HepG2 (cell line): Measurements from ENCODE around the gene NBR1. TPM values are rescaled to one million over a fixed set of nuclear protein-coding genes. Genes with fewer than 3 reads are reported as not detected.

Source experiments
- ATAC-seq: fragments of 200-7000 bp; cut with Tn5 transposase; 3 replicates; pipeline ENCODE4 v1.9.1; 2020; ENCODE audit warnings: mild to moderate bottlenecking, moderate library complexity
- BruUV-seq: library from RNA; stranded (reverse); fragments of 400-500 nt; replicated peaks from 2 replicates; lab custom pipeline; 2021; lab: Mats Ljungman, UMichigan
- CTCF ChIA-PET: fragments of 300-600 bp; formaldehyde crosslinking; extraction: SDS; loops from one replicate; lab custom pipeline; 2021; ENCODE audit warnings: low total read pairs, inconsistent platforms, low intra/inter-chr PET ratio; lab: Yijun Ruan, JAX
- POLR2A ChIA-PET: fragments of 350-600 bp; sonication (Branson Sonifier 250); formaldehyde crosslinking; loops from one replicate; lab custom pipeline; 2020; ENCODE audit warnings: antibody characterized with exemption, inconsistent platforms; lab: Yijun Ruan, JAX
- DNase-seq: peaks from one replicate; pipeline ENCODE4 v3.0.0-alpha.2; 2015; ENCODE audit warnings: low spot score
- FAIRE-seq: peaks from 3 replicates; lab custom pipeline; 2011; peaks lifted over from hg19 to GRCh38; lab: Jason Lieb, UNC
- H2AFZ ChIP-seq: one replicate; pipeline ENCODE4 v1.6.1; 2011; ENCODE audit warnings: low read length, inconsistent platforms
- H3K27ac ChIP-seq: fragments of 300-600 bp; 3 replicates; pipeline ENCODE4 v1.8.0; 2011; ENCODE audit warnings: mixed run types, mild to moderate bottlenecking, mixed read lengths, low read length, inconsistent platforms; ENCODE audit not compliant: insufficient read depth; ENCODE audit errors: extremely low read length
- H3K27me3 ChIP-seq, 2 experiments: fragments of 200-600 bp in 1 of 2; 2 replicates in 1 of 2; 3 replicates in 1 of 2; pipeline versions ENCODE4 v1.6.0 to v1.8.0; 2011; ENCODE audit warnings: low read length in 2 of 2, mild to moderate bottlenecking in 2 of 2, moderate library complexity in 2 of 2, inconsistent platforms in 1 of 2; ENCODE audit not compliant: insufficient read depth in 2 of 2, control insufficient read depth in 1 of 2
- H3K36me3 ChIP-seq, 2 experiments: fragments of 200-600 bp in 1 of 2; replicated peaks in 1 of 2; 2 replicates in 1 of 2; 3 replicates in 1 of 2; pipeline versions ENCODE4 v1.5.1 to v1.8.0; 2011; ENCODE audit warnings: low read length in 2 of 2, inconsistent platforms in 1 of 2; ENCODE audit not compliant: insufficient read depth in 2 of 2, control insufficient read depth in 1 of 2
- H3K4me1 ChIP-seq: 2 replicates; pipeline ENCODE4 v1.5.1; 2012; ENCODE audit warnings: low read length, inconsistent platforms; ENCODE audit not compliant: insufficient read depth
- H3K4me2 ChIP-seq: 2 replicates; pipeline ENCODE4 v1.6.0; 2011; ENCODE audit warnings: low read depth, low read length, inconsistent platforms
- H3K4me3 ChIP-seq, 3 experiments: fragments of 200-600 bp in 1 of 3; sonication (generic), shearing (Covaris generic) in 1 of 3; replicated peaks in 1 of 3; 2 replicates each; pipeline ENCODE4 v1.5.1; 2011 to 2016; ENCODE audit warnings: low read length in 3 of 3, inconsistent platforms in 2 of 3, low read depth in 2 of 3, mild to moderate bottlenecking in 2 of 3, control low read depth in 1 of 3, mixed read lengths in 1 of 3; ENCODE audit not compliant: insufficient read depth in 1 of 3
- H3K79me2 ChIP-seq: one replicate; pipeline ENCODE4 v1.6.1; 2011; ENCODE audit warnings: low read length, inconsistent platforms; ENCODE audit not compliant: insufficient read depth
- H3K9ac ChIP-seq: 2 replicates; pipeline ENCODE4 v1.6.0; 2011; ENCODE audit warnings: mild to moderate bottlenecking, low read depth, low read length, inconsistent platforms; ENCODE audit not compliant: insufficient read depth
- H3K9me3 ChIP-seq: 2 replicates; pipeline ENCODE4 v1.5.1; 2012; ENCODE audit warnings: mild to moderate bottlenecking, low read length
- H4K20me1 ChIP-seq: 2 replicates; pipeline ENCODE4 v1.6.0; 2011; ENCODE audit warnings: inconsistent platforms, mild to moderate bottlenecking, low read length, moderate library complexity; ENCODE audit not compliant: insufficient read depth
- BCLAF1 ChIP-seq: fragments of 450-650 bp; IDR thresholded peaks from 2 replicates; pipeline ENCODE4 v1.6.1; 2017; ENCODE audit warnings: mild to moderate bottlenecking
- GRHL1 ChIP-seq: sonication (generic); formaldehyde crosslinking; conservative IDR thresholded peaks from 2 replicates; pipeline ENCODE4 v1.8.0; 2022; ENCODE audit warnings: missing genetic modification reagents
- HMG20B ChIP-seq: conservative IDR thresholded peaks from 2 replicates; pipeline ENCODE4 v1.6.1; 2016; ENCODE audit warnings: missing genetic modification reagents, missing compliant biosample characterization
- HNF4G ChIP-seq, 2 experiments: sonication (generic) in 1 of 2; formaldehyde crosslinking in 1 of 2; IDR thresholded peaks; 2 replicates each; pipeline versions ENCODE4 v1.4.0 to v1.6.1; 2011 to 2020; ENCODE audit warnings: borderline replicate concordance in 2 of 2, low read depth in 2 of 2, mild to moderate bottlenecking in 2 of 2, low read length in 1 of 2, missing genetic modification reagents in 1 of 2, moderate library complexity in 1 of 2
- JARID2 ChIP-seq: sonication (generic); formaldehyde crosslinking; IDR thresholded peaks from 2 replicates; pipeline ENCODE4 v1.8.1; 2023; ENCODE audit warnings: missing genetic modification reagents, inconsistent platforms; ENCODE audit not compliant: insufficient replicate concordance
- TOPORS ChIP-seq: sonication (generic); formaldehyde crosslinking; IDR thresholded peaks from 2 replicates; pipeline ENCODE4 v1.8.0; 2023; ENCODE audit warnings: mild to moderate bottlenecking, missing genetic modification reagents
- ZHX2 ChIP-seq, 2 experiments: sonication (generic) in 1 of 2; formaldehyde crosslinking in 1 of 2; IDR thresholded peaks; 2 replicates each; pipeline versions ENCODE4 v1.6.1 to v1.9.0; 2014 to 2022; ENCODE audit warnings: antibody characterized with exemption in 1 of 2, borderline replicate concordance in 1 of 2, inconsistent platforms in 1 of 2, low read depth in 1 of 2, missing genetic modification reagents in 1 of 2
- ZNF564 ChIP-seq: sonication (generic); formaldehyde crosslinking; IDR thresholded peaks from 2 replicates; pipeline ENCODE4 v1.8.1; 2023; ENCODE audit warnings: mild to moderate bottlenecking, missing genetic modification reagents
- ZNF639 ChIP-seq: conservative IDR thresholded peaks from 2 replicates; pipeline ENCODE4 v1.6.1; 2018; ENCODE audit warnings: missing genetic modification reagents
- ZSCAN9 ChIP-seq: IDR thresholded peaks from 2 replicates; pipeline ENCODE4 v1.6.1; 2016; ENCODE audit warnings: borderline replicate concordance
- WGBS: methylation state at CpG from one replicate; pipeline ENCODE4 v1.1.6; 2017; ENCODE audit warnings: low lambda C conversion rate; 5-methylcytosine and 5-hydroxymethylcytosine counted together
- in situ Hi-C: cut with HindIII; loops from 2 replicates; pipeline ENCODE4 v1.10.0; 2017; ENCODE audit warnings: low pct_unique_long_range_greater_than_20kb; ENCODE audit not compliant: extremely low pct_ligation_motif_present
- intact Hi-C: fragments of 100-400 bp; cut with micrococcal nuclease; formaldehyde crosslinking; loops from one replicate; pipeline ENCODE4 v1.10.0; 2022; ENCODE audit not compliant: unreplicated experiment
- polyA plus RNA-seq, 8 experiments: library from polyadenylated mRNA; depleted of rRNA in 3 of 8; stranded (reverse) in 7 of 8; unstranded in 1 of 8; fragments of >200 nt; fragmentation: Illumina TruSeq in 4 of 8; extraction: Trizol in 4 of 8; gene quantifications; 2 replicates each; pipeline versions ENCODE4 v1.2.1 to v1.2.3, GENCODE V29; 2011 to 2016; ENCODE audit warnings: low read depth in 4 of 8, missing spikeins in 1 of 8, mixed read lengths in 1 of 8; ENCODE audit not compliant: insufficient read depth in 1 of 8
- total RNA-seq, 5 experiments: library from RNA; depleted of rRNA; stranded (reverse); fragments of >200 nt; fragmentation: Illumina TruSeq; extraction: Trizol; gene quantifications; 2 replicates each; pipeline ENCODE4 v1.2.3, GENCODE V29; 2016; ENCODE audit warnings: low read depth in 1 of 5

The NBR1 gene
- total and polyA plus RNA-seq, 2 of the 13 experiments (the other 11 are each of a cell fraction or from before 2014, with no cell fraction given) = 51.7 to 121 TPM

GRCh38 chr17:43183921-43184320 lies 12.9 kb downstream of the NBR1 start:
- POLR2A ChIA-PET = interaction anchor here (0.9 to 1.6 kb wide), 2 partner anchors 8 to 12 kb away, joined by 3 to 4 read pairs; partner anchors contain the start of gene NBR1
- no peak overlapping the region for H3K4me3 ChIP-seq
- peaks cover 15 to 54% of the 10 kb centered on the region in 2 experiments for H3K36me3 ChIP-seq
- no peaks in the 10 kb centered on the region for H3K9me3 ChIP-seq
- H3K4me2 ChIP-seq = no peak overlapping the region
- no peak overlapping the region for H3K9ac ChIP-seq
- ATAC-seq = no peak
- intact Hi-C loops (no loop called here), in situ Hi-C loops (no loop called here)
- CTCF ChIA-PET = no interaction called here
- BruUV-seq = no TSS peak
- H3K79me2 ChIP-seq = peaks cover 1% of the 10 kb centered on the region
- no peak for FAIRE-seq
- H4K20me1 ChIP-seq = no peaks in the 10 kb centered on the region; the same call in 1 of the 2 replicates
- 96% methylated on average over 3 of the region's 3 CpGs for WGBS
- H3K27ac ChIP-seq = no peak overlapping the region
- no peak for DNase-seq
- H2AFZ ChIP-seq = no peak overlapping the region
- no peaks in the 10 kb centered on the region for H3K27me3 ChIP-seq
- H3K4me1 ChIP-seq = 0 out of 2 replicates have a peak, but pooled peaks cover 3% of the 10 kb centered on the region
- TF ChIP-seq ZSCAN9 (CRISPR knock-in tag) = no peak
- TF ChIP-seq GRHL1 (CRISPR knock-in tag) = no peak
- TF ChIP-seq HNF4G (IDR thresholded peaks at IDR 0.05; ENCODE audit: borderline replicate concordance, low read depth, low read length) = no peak
- TF ChIP-seq HNF4G (CRISPR knock-in tag; IDR thresholded peaks at IDR 0.05; ENCODE audit: borderline replicate concordance, low read depth) = no peak
- no peak for TF ChIP-seq ZNF564 (CRISPR knock-in tag)
- TF ChIP-seq BCLAF1 = no peak
- no peak for TF ChIP-seq ZHX2 (IDR thresholded peaks at IDR 0.05; ENCODE audit: low read depth)
- no peak for TF ChIP-seq ZHX2 (CRISPR knock-in tag; IDR thresholded peaks at IDR 0.05; ENCODE audit: borderline replicate concordance)
- TF ChIP-seq TOPORS (CRISPR knock-in tag) = no peak
- TF ChIP-seq ZNF639 (CRISPR knock-in tag) = no peak
- no peak for TF ChIP-seq HMG20B
- no peak for TF ChIP-seq JARID2 (CRISPR knock-in tag)
